IMR-90 (cell line): Measurements from ENCODE around the gene MEIS1. TPM values are rescaled to one million over a fixed set of nuclear protein-coding genes. Genes with fewer than 3 reads are reported as not detected.

Source experiments
- ATAC-seq: fragments of 200-7000 bp; cut with Tn5 transposase; 2 replicates; pipeline ENCODE4 v1.9.1; 2020; ENCODE audit warnings: low read depth, mild to moderate bottlenecking, moderate library complexity
- BruUV-seq: library from RNA; stranded (reverse); fragments of 400-500 nt; replicated peaks from 2 replicates; lab custom pipeline; 2021; lab: Mats Ljungman, UMichigan
- CTCF ChIA-PET: fragments of 300-600 bp; formaldehyde crosslinking; extraction: SDS; loops from one replicate; lab custom pipeline; 2021; ENCODE audit warnings: antibody characterized with exemption; lab: Yijun Ruan, JAX
- POLR2A ChIA-PET: fragments of 300-600 bp; sonication (Branson Sonifier 250); formaldehyde crosslinking; loops from one replicate; lab custom pipeline; 2022; ENCODE audit warnings: antibody characterized with exemption; ENCODE audit not compliant: unreplicated experiment; lab: Charles Lee
- DNase-seq: peaks from one replicate; pipeline ENCODE4 v3.0.0; 2013
- H2AFZ ChIP-seq: replicated peaks from 2 replicates; pipeline ENCODE3; 2013; ENCODE audit warnings: low read length, mild to moderate bottlenecking; ENCODE audit not compliant: poor library complexity
- H2AK5ac ChIP-seq: 2 replicates; pipeline ENCODE4 v1.6.1; 2013; ENCODE audit warnings: low read depth, low read length, inconsistent platforms
- H2AK9ac ChIP-seq: replicated peaks from 2 replicates; pipeline ENCODE3; 2013; ENCODE audit warnings: mild to moderate bottlenecking, low read depth, low read length, moderate library complexity; ENCODE audit not compliant: poor library complexity
- H2BK120ac ChIP-seq: 2 replicates; pipeline ENCODE4 v1.6.1; 2013; ENCODE audit warnings: low read depth, low read length, inconsistent platforms
- H2BK15ac ChIP-seq: 3 replicates; pipeline ENCODE4 v1.6.1; 2013; ENCODE audit warnings: low read depth, low read length, inconsistent platforms
- H2BK20ac ChIP-seq: 2 replicates; pipeline ENCODE4 v1.6.1; 2013; ENCODE audit warnings: low read depth, mild to moderate bottlenecking, inconsistent platforms, low read length, moderate library complexity
- H2BK5ac ChIP-seq: 2 replicates; pipeline ENCODE4 v1.6.1; 2013; ENCODE audit warnings: mild to moderate bottlenecking, low read depth, low read length, inconsistent platforms; ENCODE audit not compliant: poor library complexity, severe bottlenecking
- H3K14ac ChIP-seq: replicated peaks from 2 replicates; pipeline ENCODE4 v1.6.1; 2013; ENCODE audit warnings: low read depth, low read length, inconsistent platforms
- H3K18ac ChIP-seq: 2 replicates; pipeline ENCODE4 v1.6.1; 2013; ENCODE audit warnings: low read depth, low read length, control low read depth
- H3K23ac ChIP-seq: 2 replicates; pipeline ENCODE4 v1.6.1; 2013; ENCODE audit warnings: low read depth, low read length, inconsistent platforms
- H3K27ac ChIP-seq: 2 replicates; pipeline ENCODE4 v1.5.1; 2013; ENCODE audit warnings: mild to moderate bottlenecking, control low read depth, low read length; ENCODE audit not compliant: insufficient read depth
- H3K27me3 ChIP-seq: 2 replicates; pipeline ENCODE4 v1.6.1; 2013; ENCODE audit warnings: low read length; ENCODE audit not compliant: control insufficient read depth, insufficient read depth
- H3K36me3 ChIP-seq: 2 replicates; pipeline ENCODE4 v1.6.1; 2013; ENCODE audit warnings: low read length, mixed read lengths; ENCODE audit not compliant: control insufficient read depth, insufficient read depth
- H3K4ac ChIP-seq: 2 replicates; pipeline ENCODE4 v1.6.1; 2013; ENCODE audit warnings: low read depth, low read length, inconsistent platforms
- H3K4me1 ChIP-seq: 2 replicates; pipeline ENCODE4 v1.6.1; 2013; ENCODE audit warnings: low read length, mixed read lengths; ENCODE audit not compliant: control insufficient read depth, insufficient read depth
- H3K4me2 ChIP-seq: 2 replicates; pipeline ENCODE4 v1.6.1; 2013; ENCODE audit warnings: low read depth, mild to moderate bottlenecking, control low read depth, low read length, moderate library complexity
- H3K4me3 ChIP-seq: 2 replicates; pipeline ENCODE4 v1.5.1; 2013; ENCODE audit warnings: low read depth, mild to moderate bottlenecking, control low read depth, low read length, moderate library complexity; ENCODE audit not compliant: insufficient read depth
- H3K56ac ChIP-seq: 2 replicates; pipeline ENCODE4 v1.6.1; 2013; ENCODE audit warnings: low read length, inconsistent platforms; ENCODE audit not compliant: insufficient read depth; ENCODE audit errors: extremely low read depth
- H3K79me1 ChIP-seq, 2 experiments: 2 replicates each; pipeline ENCODE4 v1.6.1; 2013; ENCODE audit warnings: low read length in 2 of 2, inconsistent platforms in 1 of 2, low read depth in 1 of 2
- H3K9ac ChIP-seq: 2 replicates; pipeline ENCODE4 v1.6.1; 2013; ENCODE audit warnings: low read depth, low read length, control low read depth
- H3K9me1 ChIP-seq: 2 replicates; pipeline ENCODE4 v1.6.1; 2013; ENCODE audit warnings: low read length, inconsistent platforms; ENCODE audit not compliant: insufficient read depth
- H3K9me3 ChIP-seq: 2 replicates; pipeline ENCODE4 v1.6.1; 2013; ENCODE audit warnings: low read length; ENCODE audit not compliant: control insufficient read depth, insufficient read depth
- H4K20me1 ChIP-seq: 2 replicates; pipeline ENCODE4 v1.6.1; 2013; ENCODE audit warnings: low read length, inconsistent platforms; ENCODE audit not compliant: insufficient read depth
- H4K5ac ChIP-seq: 2 replicates; pipeline ENCODE4 v1.6.1; 2013; ENCODE audit warnings: mild to moderate bottlenecking, low read depth, low read length, control low read depth
- H4K8ac ChIP-seq, 2 experiments: 2 replicates each; pipeline ENCODE4 v1.6.1; 2013; ENCODE audit warnings: low read depth in 2 of 2, low read length in 2 of 2, control low read depth in 1 of 2, inconsistent platforms in 1 of 2
- H4K91ac ChIP-seq: 2 replicates; pipeline ENCODE4 v1.6.1; 2013; ENCODE audit warnings: low read depth, low read length, inconsistent platforms; ENCODE audit not compliant: insufficient read depth
- CTCF ChIP-seq: conservative IDR thresholded peaks from 2 replicates; pipeline ENCODE4 v1.5.1; 2012; ENCODE audit warnings: mild to moderate bottlenecking, low read depth, low read length, improper control_type of control experiment
- MAFK ChIP-seq: IDR thresholded peaks from 2 replicates; pipeline ENCODE4 v1.6.1; 2012; ENCODE audit warnings: low read depth, low read length, improper control_type of control experiment
- WGBS, 2 experiments: methylation state at CpG; one replicate each; pipeline versions ENCODE4 v1.1.5 to v1.1.7; 2013; ENCODE audit warnings: missing lambda C conversion rate in 2 of 2; ENCODE audit not compliant: insufficient read length in 1 of 2; ENCODE audit errors: extremely low coverage in 2 of 2; 5-methylcytosine and 5-hydroxymethylcytosine counted together
- dilution Hi-C: fragments of 300-500 bp; cut with HindIII; formaldehyde crosslinking; loops from one replicate; pipeline ENCODE4 v1.14.3; 2018; ENCODE audit warnings: low sequenced_read_pairs; ENCODE audit not compliant: unreplicated experiment
- in situ Hi-C: fragments of 300-500 bp; cut with MboI; formaldehyde crosslinking; loops from 3 replicates; pipeline ENCODE4 v1.14.3; 2019; ENCODE audit warnings: low sequenced_read_pairs, inconsistent platforms, mixed read lengths
- intact Hi-C: fragments of 100-400 bp; cut with micrococcal nuclease; formaldehyde crosslinking; loops from 2 replicates; pipeline ENCODE4 v1.10.0; 2022
- polyA plus RNA-seq, 3 experiments: library from polyadenylated mRNA; depleted of rRNA; stranded (reverse); fragments of >200 nt; gene quantifications; 2 replicates each; pipeline ENCODE4 v1.2.3, GENCODE V29; 2012; ENCODE audit warnings: low replicate concordance in 1 of 3
- total RNA-seq: library from RNA; depleted of rRNA; stranded (reverse); fragments of >200 nt; gene quantifications from 2 replicates; pipeline ENCODE4 v1.2.3, GENCODE V29; 2012

The MEIS1 gene
- total and polyA plus RNA-seq, 2 of the 4 experiments (the other 2 are of a cell fraction): 54.4 to 157 TPM

GRCh38 chr2:66570471-66570870 lies 135.5 kb downstream of the MEIS1 start:
- Histone ChIP-seq H2AK9ac (no peak overlapping the region), H3K56ac (no peak overlapping the region), H4K20me1 (peaks cover 18% of the 10 kb centered on the region; the same call in 1 of the 2 replicates), H2BK20ac (no peak overlapping the region), H2BK120ac (no peak overlapping the region), H2BK15ac (no peak overlapping the region), H4K8ac (no peak overlapping the region), H2BK5ac (no peak overlapping the region), H3K27me3 (no peaks in the 10 kb centered on the region), H4K5ac (no peak overlapping the region), H2AK5ac (peak overlapping the region; percentile 54; the same call in 1 of the 2 replicates), H3K4me1 (peaks cover 28% of the 10 kb centered on the region), H3K9ac (no peak overlapping the region), H3K27ac (no peak overlapping the region), H3K9me1 (peaks cover 5% of the 10 kb centered on the region), H4K91ac (no peak overlapping the region), H3K14ac (no peak overlapping the region; the same call in 1 of the 2 replicates), H3K23ac (no peak overlapping the region), H3K79me1 (peaks cover 18 to 58% of the 10 kb centered on the region in 2 experiments; a peak in 2 of 4 replicates), H3K36me3 (peaks cover 28% of the 10 kb centered on the region), H2AFZ (no peak overlapping the region), H3K4ac (no peak overlapping the region), H3K9me3 (no peaks in the 10 kb centered on the region), H3K4me2 (no peak overlapping the region), H3K18ac (no peak overlapping the region), H3K4me3 (no peak overlapping the region)
- intact Hi-C loops: no loop called here
- DNase-seq (no peak), ATAC-seq (no peak)
- CTCF ChIA-PET: no interaction called here
- POLR2A ChIA-PET: interaction anchor here (0.6 kb wide), 1 partner anchor 56 kb away, joined by 3 read pairs; no protein-coding TSS in a partner anchor
- in situ Hi-C loops: loop anchor here (10.0 kb wide), 1 partner anchor 1274 kb away; no protein-coding TSS in a partner anchor
- TF ChIP-seq CTCF (no peak), MAFK (no peak)
- no TSS peak for BruUV-seq
- dilution Hi-C loops: no loop called here
- WGBS, 2 experiments: no CpG with 5 or more reads among the region's 3 CpGs
